Testis (tissue), 2 donors: ENCODE measurements around the gene UTP20.

Source experiments
- POLR2A ChIP-seq: fragments of 450-650 bp; IDR thresholded peaks from one replicate; pipeline ENCODE4 v1.6.1; 2017; ENCODE audit warnings: antibody characterized with exemption, mild to moderate bottlenecking, moderate library complexity
- TF ChIP-seq, protein P1 (sequence below), 3 experiments: fragments of 450-650 bp in 2 of 3; fragments of 200-600 bp in 1 of 3; sonication (generic) in 1 of 3; IDR thresholded peaks; one replicate each; pipeline ENCODE4 v1.5.1; 2016 to 2019; ENCODE audit warnings: antibody characterized with exemption in 3 of 3, mild to moderate bottlenecking in 2 of 3, moderate library complexity in 1 of 3

DNA sequence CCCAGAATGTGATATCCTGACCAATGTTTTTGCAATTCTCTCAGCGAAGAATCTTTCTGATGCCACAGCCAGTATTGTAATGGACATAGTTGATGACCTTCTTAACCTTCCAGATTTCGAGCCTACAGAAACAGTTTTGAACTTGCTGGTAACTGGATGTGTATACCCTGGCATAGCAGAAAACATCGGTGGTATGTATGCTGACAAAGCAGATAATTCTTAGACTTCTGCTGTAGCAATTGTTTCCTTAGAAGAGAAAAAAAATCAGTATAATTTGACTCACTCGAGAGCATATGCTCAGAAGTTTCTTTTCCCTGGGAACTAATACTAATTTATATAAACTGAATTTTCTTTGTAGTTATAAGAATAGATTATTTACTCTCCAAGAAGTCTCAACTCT is 58.2 kb downstream of the UTP20 start:
- no peak for TF ChIP-seq POLR2A
- TF ChIP-seq, protein P1, sequence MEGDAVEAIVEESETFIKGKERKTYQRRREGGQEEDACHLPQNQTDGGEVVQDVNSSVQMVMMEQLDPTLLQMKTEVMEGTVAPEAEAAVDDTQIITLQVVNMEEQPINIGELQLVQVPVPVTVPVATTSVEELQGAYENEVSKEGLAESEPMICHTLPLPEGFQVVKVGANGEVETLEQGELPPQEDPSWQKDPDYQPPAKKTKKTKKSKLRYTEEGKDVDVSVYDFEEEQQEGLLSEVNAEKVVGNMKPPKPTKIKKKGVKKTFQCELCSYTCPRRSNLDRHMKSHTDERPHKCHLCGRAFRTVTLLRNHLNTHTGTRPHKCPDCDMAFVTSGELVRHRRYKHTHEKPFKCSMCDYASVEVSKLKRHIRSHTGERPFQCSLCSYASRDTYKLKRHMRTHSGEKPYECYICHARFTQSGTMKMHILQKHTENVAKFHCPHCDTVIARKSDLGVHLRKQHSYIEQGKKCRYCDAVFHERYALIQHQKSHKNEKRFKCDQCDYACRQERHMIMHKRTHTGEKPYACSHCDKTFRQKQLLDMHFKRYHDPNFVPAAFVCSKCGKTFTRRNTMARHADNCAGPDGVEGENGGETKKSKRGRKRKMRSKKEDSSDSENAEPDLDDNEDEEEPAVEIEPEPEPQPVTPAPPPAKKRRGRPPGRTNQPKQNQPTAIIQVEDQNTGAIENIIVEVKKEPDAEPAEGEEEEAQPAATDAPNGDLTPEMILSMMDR (IDR thresholded peaks at IDR 0.05), result no peak
